Measurements from ENCODE around the gene WASF3. TPM values are rescaled to one million over a fixed set of nuclear protein-coding genes. Genes with fewer than 3 reads are reported as not detected.

Gene WASF3
- total and polyA plus RNA-seq, 2 of the 13 experiments (the other 11 are each of a cell fraction or from before 2014, with no cell fraction given): 10.4 to 17.2 TPM

DNA sequence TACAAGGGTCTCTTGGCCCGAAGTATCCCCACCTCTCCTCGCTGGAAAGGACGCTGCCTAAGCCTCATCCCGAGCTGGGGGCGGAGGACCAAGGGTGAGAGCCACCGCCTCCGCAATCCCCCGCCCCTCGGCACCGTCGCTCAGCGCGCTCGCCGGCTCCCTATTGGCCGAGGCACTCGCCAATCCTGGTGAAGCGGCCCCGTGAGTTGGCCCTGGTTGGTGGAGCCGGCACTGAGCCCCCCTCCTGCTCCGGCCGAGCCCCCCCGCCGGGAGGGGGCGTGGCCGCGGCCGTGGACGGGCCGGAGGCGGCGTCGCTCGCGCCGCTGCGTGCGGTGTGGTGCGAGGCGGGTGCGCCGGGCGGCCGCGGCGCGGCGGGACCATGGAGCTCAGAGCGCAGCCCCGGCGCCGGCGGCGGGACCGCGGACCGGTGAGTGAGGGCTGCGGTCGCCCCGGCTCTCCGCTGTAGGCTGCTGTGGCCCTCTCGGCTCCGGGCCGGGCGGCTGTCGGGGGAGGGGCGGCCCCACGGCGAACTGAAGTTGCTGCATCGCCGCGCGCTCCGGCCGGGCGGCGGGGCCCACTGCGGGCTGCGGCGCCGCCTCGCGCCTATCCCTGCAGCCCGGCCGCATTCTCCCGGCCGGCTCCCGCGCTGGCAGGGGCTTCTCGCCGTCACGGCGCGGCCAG lies at the start of gene WASF3 (continued):
- TF ChIP-seq, protein P1, sequence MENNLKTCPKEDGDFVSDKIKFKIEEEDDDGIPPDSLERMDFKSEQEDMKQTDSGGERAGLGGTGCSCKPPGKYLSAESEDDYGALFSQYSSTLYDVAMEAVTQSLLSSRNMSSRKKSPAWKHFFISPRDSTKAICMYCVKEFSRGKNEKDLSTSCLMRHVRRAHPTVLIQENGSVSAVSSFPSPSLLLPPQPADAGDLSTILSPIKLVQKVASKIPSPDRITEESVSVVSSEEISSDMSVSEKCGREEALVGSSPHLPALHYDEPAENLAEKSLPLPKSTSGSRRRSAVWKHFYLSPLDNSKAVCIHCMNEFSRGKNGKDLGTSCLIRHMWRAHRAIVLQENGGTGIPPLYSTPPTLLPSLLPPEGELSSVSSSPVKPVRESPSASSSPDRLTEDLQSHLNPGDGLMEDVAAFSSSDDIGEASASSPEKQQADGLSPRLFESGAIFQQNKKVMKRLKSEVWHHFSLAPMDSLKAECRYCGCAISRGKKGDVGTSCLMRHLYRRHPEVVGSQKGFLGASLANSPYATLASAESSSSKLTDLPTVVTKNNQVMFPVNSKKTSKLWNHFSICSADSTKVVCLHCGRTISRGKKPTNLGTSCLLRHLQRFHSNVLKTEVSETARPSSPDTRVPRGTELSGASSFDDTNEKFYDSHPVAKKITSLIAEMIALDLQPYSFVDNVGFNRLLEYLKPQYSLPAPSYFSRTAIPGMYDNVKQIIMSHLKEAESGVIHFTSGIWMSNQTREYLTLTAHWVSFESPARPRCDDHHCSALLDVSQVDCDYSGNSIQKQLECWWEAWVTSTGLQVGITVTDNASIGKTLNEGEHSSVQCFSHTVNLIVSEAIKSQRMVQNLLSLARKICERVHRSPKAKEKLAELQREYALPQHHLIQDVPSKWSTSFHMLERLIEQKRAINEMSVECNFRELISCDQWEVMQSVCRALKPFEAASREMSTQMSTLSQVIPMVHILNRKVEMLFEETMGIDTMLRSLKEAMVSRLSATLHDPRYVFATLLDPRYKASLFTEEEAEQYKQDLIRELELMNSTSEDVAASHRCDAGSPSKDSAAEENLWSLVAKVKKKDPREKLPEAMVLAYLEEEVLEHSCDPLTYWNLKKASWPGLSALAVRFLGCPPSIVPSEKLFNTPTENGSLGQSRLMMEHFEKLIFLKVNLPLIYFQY (CRISPR knock-in tag; IDR thresholded peaks at IDR 0.05; ENCODE audit: borderline replicate concordance): no peak
- TF ChIP-seq, protein P2, sequence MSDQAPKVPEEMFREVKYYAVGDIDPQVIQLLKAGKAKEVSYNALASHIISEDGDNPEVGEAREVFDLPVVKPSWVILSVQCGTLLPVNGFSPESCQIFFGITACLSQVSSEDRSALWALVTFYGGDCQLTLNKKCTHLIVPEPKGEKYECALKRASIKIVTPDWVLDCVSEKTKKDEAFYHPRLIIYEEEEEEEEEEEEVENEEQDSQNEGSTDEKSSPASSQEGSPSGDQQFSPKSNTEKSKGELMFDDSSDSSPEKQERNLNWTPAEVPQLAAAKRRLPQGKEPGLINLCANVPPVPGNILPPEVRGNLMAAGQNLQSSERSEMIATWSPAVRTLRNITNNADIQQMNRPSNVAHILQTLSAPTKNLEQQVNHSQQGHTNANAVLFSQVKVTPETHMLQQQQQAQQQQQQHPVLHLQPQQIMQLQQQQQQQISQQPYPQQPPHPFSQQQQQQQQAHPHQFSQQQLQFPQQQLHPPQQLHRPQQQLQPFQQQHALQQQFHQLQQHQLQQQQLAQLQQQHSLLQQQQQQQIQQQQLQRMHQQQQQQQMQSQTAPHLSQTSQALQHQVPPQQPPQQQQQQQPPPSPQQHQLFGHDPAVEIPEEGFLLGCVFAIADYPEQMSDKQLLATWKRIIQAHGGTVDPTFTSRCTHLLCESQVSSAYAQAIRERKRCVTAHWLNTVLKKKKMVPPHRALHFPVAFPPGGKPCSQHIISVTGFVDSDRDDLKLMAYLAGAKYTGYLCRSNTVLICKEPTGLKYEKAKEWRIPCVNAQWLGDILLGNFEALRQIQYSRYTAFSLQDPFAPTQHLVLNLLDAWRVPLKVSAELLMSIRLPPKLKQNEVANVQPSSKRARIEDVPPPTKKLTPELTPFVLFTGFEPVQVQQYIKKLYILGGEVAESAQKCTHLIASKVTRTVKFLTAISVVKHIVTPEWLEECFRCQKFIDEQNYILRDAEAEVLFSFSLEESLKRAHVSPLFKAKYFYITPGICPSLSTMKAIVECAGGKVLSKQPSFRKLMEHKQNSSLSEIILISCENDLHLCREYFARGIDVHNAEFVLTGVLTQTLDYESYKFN (CRISPR knock-in tag; conservative IDR thresholded peaks at IDR 0.05): no peak
- TF ChIP-seq GABPB1 (CRISPR knock-in tag; IDR thresholded peaks at IDR 0.05): peak; percentile 45; the same call in 1 of the 2 replicates
- TF ChIP-seq KDM5B (CRISPR knock-in tag; IDR thresholded peaks at IDR 0.05; ENCODE audit: borderline replicate concordance): no peak
- TF ChIP-seq, protein P3, sequence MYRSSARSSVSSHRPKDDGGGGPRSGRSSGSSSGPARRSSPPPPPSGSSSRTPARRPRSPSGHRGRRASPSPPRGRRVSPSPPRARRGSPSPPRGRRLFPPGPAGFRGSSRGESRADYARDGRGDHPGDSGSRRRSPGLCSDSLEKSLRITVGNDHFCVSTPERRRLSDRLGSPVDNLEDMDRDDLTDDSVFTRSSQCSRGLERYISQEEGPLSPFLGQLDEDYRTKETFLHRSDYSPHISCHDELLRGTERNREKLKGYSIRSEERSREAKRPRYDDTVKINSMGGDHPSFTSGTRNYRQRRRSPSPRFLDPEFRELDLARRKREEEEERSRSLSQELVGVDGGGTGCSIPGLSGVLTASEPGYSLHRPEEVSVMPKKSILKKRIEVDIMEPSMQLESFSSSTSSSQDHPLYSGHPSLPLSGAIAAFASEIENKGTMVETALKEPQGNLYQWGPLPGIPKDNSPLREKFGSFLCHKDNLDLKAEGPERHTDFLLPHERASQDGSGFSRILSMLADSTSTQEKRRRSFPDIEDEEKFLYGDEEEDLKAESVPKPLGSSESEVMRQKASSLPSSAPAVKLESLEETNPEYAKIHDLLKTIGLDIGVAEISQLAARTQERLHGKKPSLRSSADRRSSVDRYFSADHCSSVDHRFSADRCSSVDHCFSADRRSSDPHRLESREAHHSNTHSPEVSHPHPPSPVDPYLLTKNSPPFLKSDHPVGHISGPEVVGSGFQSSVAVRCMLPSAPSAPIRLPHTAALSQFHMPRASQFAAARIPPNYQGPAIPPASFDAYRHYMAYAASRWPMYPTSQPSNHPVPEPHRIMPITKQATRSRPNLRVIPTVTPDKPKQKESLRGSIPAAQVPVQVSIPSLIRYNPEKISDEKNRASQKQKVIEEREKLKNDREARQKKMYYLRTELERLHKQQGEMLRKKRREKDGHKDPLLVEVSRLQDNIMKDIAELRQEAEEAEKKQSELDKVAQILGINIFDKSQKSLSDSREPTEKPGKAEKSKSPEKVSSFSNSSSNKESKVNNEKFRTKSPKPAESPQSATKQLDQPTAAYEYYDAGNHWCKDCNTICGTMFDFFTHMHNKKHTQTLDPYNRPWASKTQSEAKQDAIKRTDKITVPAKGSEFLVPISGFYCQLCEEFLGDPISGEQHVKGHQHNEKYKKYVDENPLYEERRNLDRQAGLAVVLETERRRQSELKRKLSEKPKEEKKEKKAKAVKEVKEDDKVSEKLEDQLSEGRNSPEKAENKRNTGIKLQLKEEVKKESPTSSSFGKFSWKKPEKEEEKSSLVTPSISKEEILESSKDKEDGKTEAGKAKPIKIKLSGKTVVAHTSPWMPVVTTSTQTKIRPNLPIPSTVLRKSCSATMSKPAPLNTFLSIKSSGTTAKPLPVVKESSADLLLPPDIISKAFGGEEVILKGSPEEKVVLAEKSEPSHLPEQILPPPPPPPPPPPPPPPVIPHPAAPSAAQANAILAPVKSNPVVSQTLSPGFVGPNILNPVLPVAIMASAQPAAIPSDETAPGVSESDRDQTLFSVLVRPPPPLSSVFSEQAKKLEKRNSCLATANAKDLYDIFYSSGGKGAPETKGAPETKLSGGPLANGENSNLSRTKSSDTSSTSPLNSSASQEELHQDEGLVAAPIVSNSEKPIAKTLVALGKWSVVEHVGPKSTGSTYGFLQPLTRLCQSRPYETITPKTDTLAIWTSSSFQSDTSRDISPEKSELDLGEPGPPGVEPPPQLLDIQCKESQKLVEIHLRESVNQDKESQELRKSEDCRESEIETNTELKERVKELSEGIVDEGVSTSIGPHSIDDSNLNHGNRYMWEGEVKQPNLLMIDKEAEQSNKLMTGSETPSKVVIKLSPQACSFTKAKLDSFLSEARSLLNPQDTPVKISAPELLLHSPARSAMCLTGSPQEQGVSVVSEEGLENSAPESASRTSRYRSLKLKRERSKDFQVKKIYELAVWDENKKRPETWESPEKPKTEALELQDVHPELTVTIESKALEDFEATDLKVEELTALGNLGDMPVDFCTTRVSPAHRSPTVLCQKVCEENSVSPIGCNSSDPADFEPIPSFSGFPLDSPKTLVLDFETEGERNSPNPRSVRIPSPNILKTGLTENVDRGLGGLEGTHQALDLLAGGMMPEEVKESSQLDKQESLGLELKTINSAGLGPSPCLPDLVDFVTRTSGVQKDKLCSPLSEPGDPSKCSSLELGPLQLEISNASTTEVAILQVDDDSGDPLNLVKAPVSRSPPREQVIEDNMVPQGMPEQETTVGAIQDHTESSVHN (CRISPR knock-in tag; IDR thresholded peaks at IDR 0.05): no peak

Data from HepG2 (cell line).